H1 (cell line): ENCODE measurements around the gene FAAP100.

Source experiments
- ASH2L ChIP-seq: fragments of 200-600, 300-600 bp; sonication (generic); IDR thresholded peaks from one replicate; pipeline ENCODE4 v1.7.1; 2017; ENCODE audit warnings: low read length
- CREB1 ChIP-seq: IDR thresholded peaks from 2 replicates; pipeline ENCODE4 v1.6.1; 2012; ENCODE audit warnings: inconsistent platforms
- RAD21 ChIP-seq, 2 experiments: IDR thresholded peaks in 1 of 2; conservative IDR thresholded peaks in 1 of 2; 2 replicates each; pipeline ENCODE4 v1.6.1; 2011; ENCODE audit warnings: low read depth in 2 of 2, low read length in 2 of 2, improper control_type of control experiment in 1 of 2, inconsistent platforms in 1 of 2, mild to moderate bottlenecking in 1 of 2, moderate library complexity in 1 of 2
- TF ChIP-seq, protein P1 (sequence below), 3 experiments: IDR thresholded peaks; 1 replicate in 2 of 3; 2 replicates in 1 of 3; pipeline versions ENCODE4 v1.5.1 to v1.6.1; 2011; ENCODE audit warnings: low read length in 3 of 3, mild to moderate bottlenecking in 3 of 3, inconsistent platforms in 2 of 3, low read depth in 1 of 3, moderate library complexity in 1 of 3; ENCODE audit not compliant: insufficient read depth in 1 of 3; ENCODE audit errors: control extremely low read depth in 1 of 3

DNA sequence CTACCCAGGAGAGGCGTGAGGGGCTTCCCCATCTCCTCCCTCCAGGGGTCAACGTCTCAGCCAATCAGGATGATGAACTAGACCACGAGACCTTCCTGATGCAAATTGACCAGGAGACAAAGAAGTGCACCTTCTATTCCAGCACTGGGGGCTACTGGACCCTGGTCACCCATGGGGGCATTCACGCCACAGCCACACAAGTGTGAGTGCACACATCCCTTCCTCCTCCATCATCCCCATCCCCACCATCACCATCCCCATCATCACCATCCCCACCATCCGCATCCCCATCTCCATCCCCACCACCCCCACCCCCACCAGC lies 17.2 kb downstream of the FAAP100 start:
- TF ChIP-seq, protein P1, sequence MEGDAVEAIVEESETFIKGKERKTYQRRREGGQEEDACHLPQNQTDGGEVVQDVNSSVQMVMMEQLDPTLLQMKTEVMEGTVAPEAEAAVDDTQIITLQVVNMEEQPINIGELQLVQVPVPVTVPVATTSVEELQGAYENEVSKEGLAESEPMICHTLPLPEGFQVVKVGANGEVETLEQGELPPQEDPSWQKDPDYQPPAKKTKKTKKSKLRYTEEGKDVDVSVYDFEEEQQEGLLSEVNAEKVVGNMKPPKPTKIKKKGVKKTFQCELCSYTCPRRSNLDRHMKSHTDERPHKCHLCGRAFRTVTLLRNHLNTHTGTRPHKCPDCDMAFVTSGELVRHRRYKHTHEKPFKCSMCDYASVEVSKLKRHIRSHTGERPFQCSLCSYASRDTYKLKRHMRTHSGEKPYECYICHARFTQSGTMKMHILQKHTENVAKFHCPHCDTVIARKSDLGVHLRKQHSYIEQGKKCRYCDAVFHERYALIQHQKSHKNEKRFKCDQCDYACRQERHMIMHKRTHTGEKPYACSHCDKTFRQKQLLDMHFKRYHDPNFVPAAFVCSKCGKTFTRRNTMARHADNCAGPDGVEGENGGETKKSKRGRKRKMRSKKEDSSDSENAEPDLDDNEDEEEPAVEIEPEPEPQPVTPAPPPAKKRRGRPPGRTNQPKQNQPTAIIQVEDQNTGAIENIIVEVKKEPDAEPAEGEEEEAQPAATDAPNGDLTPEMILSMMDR (IDR thresholded peaks at IDR 0.05; ENCODE audit: control extremely low read depth in 1 of 3, insufficient read depth in 1 of 3, low read depth in 1 of 3, low read length in 3 of 3): no peak
- no peak for TF ChIP-seq RAD21 (IDR thresholded peaks at IDR 0.05 in 1 of 2, conservative IDR thresholded peaks at IDR 0.05 in 1 of 2; ENCODE audit: low read depth in 2 of 2, low read length in 2 of 2)
- TF ChIP-seq ASH2L: no peak
- TF ChIP-seq CREB1: no peak
